Gastroesophageal sphincter (tissue), 4 donors: ENCODE data around the gene PHF23. TPM values are rescaled to one million over a fixed set of nuclear protein-coding genes. Genes with fewer than 3 reads are reported as not detected.

Source experiments
- ATAC-seq: fragments of 150-250 bp; one replicate; pipeline ENCODE4 v1.9.1; 2016; ENCODE audit warnings: mild to moderate bottlenecking, moderate library complexity
- H3K27ac ChIP-seq, 4 donors: fragments of 200-600 bp; sonication (generic) in 3 of 4; 1 replicate in 3 of 4; 2 replicates in 1 of 4; pipeline ENCODE4 v1.5.1; 2016 to 2019
- H3K27me3 ChIP-seq: fragments of 200-600 bp; sonication (generic); one replicate; pipeline ENCODE4 v1.5.1; 2019
- H3K36me3 ChIP-seq, 2 donors: fragments of 200-600 bp; sonication (generic); one replicate each; pipeline ENCODE4 v1.5.1; 2019; ENCODE audit warnings: control low read depth in 1 of 2
- H3K4me1 ChIP-seq, 3 donors: fragments of 200-600 bp; sonication (generic); 1 replicate in 2 of 3; 2 replicates in 1 of 3; pipeline ENCODE4 v1.5.1; 2016 to 2019; ENCODE audit warnings: control low read depth in 2 of 3
- H3K4me3 ChIP-seq, 2 donors: fragments of 200-600 bp; sonication (generic); one replicate each; pipeline ENCODE4 v1.5.1; 2019; ENCODE audit warnings: mild to moderate bottlenecking in 1 of 2, moderate library complexity in 1 of 2
- H3K9me3 ChIP-seq, 3 donors: fragments of 200-600 bp; sonication (generic); one replicate each; pipeline ENCODE4 v1.5.1; 2017 to 2019; ENCODE audit warnings: control low read depth in 2 of 3
- EP300 ChIP-seq: sonication (generic); formaldehyde crosslinking; IDR thresholded peaks from one replicate; pipeline ENCODE4 v1.6.1; 2017; ENCODE audit warnings: antibody characterized with exemption, mild to moderate bottlenecking
- POLR2A ChIP-seq, 2 donors: fragments of 450-650 bp; IDR thresholded peaks; one replicate each; pipeline ENCODE4 v1.6.1; 2017; ENCODE audit warnings: antibody characterized with exemption in 2 of 2, mild to moderate bottlenecking in 2 of 2, moderate library complexity in 1 of 2
- POLR2AphosphoS5 ChIP-seq: sonication (generic); formaldehyde crosslinking; IDR thresholded peaks from one replicate; pipeline ENCODE4 v1.6.1; 2017; ENCODE audit warnings: antibody characterized with exemption
- WGBS, 2 donors: methylation state at CpG; one replicate each; pipeline ENCODE4 v1.1.5; 2018; ENCODE audit warnings: low coverage in 1 of 2; 5-methylcytosine and 5-hydroxymethylcytosine counted together
- total RNA-seq, 4 donors: library from RNA; depleted of rRNA; stranded (reverse); fragments of >200 nt; gene quantifications; one replicate each; pipeline ENCODE4 v1.1.0, GENCODE V29; 2016
- TF ChIP-seq, protein P1 (sequence below), 4 experiments: fragments of 200-600 bp in 2 of 4; fragments of 450-650 bp in 2 of 4; sonication (generic) in 1 of 4; IDR thresholded peaks; one replicate each; pipeline ENCODE4 v1.5.1; 2017 to 2019; ENCODE audit warnings: antibody characterized with exemption in 4 of 4, mild to moderate bottlenecking in 2 of 4, moderate library complexity in 2 of 4

The PHF23 gene
- total RNA-seq, 4 donors from 2014 or later, result 29.4 to 38.2 (median 31.0) TPM

DNA sequence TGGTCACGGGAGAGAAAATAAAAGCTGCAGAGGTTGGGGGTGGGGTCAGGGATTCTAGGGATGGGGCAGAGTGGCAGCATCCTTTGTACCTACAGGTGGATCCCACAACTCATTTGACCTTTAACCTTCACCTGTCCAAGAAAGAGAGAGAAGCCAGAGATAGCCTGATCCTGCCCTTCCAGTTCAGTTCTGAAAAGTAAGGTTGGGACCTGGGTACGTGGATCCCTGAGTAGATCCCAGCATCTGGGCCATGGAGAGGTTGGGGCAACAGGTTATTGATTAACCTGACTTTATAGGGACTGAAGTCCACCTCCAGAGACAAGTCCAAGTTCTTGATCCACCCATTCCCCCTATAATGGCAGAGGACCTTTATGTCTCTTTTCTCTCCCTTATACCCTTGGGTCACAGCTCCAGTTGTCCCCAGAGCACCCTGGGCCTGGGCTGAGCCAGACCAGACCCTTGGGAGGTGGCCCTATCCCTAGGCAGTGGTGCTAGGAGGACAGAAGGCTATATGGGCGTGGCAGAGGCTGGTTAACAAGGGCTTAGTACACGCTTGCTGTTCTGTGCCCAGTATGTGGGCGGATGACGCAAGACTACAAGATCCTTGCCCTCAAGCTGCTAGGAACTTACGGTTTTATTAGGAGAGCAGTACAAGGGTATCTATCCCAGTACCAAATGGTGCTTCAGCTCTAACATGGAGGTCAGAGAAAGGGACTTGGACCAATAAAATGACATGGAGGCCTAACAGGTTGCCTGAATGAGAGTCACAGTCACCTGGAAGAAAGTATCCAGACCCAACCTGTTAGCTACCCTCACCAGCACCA is 19.7 kb upstream of the PHF23 start:
- Histone ChIP-seq H3K4me1 (peaks cover 0 to 34% (median 22%) of the 10 kb centered on the region in 3 donors), H3K9me3 (no peaks in the 10 kb centered on the region), H3K4me3 (no peak overlapping the region), H3K27me3 (peaks cover 39% of the 10 kb centered on the region), H3K36me3 (peaks cover 0 to 56% of the 10 kb centered on the region in 2 donors), H3K27ac (no peak overlapping the region)
- no peak for ATAC-seq
- TF ChIP-seq EP300, result no peak
- TF ChIP-seq, protein P1, sequence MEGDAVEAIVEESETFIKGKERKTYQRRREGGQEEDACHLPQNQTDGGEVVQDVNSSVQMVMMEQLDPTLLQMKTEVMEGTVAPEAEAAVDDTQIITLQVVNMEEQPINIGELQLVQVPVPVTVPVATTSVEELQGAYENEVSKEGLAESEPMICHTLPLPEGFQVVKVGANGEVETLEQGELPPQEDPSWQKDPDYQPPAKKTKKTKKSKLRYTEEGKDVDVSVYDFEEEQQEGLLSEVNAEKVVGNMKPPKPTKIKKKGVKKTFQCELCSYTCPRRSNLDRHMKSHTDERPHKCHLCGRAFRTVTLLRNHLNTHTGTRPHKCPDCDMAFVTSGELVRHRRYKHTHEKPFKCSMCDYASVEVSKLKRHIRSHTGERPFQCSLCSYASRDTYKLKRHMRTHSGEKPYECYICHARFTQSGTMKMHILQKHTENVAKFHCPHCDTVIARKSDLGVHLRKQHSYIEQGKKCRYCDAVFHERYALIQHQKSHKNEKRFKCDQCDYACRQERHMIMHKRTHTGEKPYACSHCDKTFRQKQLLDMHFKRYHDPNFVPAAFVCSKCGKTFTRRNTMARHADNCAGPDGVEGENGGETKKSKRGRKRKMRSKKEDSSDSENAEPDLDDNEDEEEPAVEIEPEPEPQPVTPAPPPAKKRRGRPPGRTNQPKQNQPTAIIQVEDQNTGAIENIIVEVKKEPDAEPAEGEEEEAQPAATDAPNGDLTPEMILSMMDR (IDR thresholded peaks at IDR 0.05), result no peak
- no peak for TF ChIP-seq POLR2A (IDR thresholded peaks at IDR 0.05)
- no peak for TF ChIP-seq POLR2AphosphoS5
- 71 to 80% methylated on average over 1 of the region's 7 CpGs for WGBS, 2 donors

GRCh38 chr17:7256766-7257456 is 17.7 kb upstream of the PHF23 start:
- 66 to 73% methylated on average over 2 to 3 of the region's 8 CpGs for WGBS, 2 donors
- no peak for ATAC-seq

DNA sequence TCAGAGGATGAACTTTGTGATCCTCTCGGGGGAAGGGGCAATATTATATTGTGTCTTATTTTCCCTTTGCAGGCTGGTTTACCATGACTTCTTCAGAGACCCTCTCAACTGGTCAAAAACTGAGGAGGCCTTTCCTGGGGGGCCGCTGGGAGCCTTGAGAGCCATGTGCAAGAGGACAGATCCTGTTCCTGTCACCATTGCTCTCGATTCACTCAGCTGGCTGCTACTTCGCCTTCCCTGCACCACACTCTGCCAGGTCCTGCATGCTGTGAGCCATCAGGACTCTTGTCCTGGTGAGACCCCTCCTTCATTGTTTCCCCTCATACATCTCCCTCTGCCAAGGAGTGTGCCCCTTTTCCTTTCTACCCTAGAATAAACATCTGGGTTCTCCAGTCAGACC is 15.3 kb upstream of the PHF23 start:
- peaks cover 0 to 55% of the 10 kb centered on the region in 2 donors for H3K36me3 ChIP-seq

More at GRCh38 chr17:7256766-7257456, 17.7 kb upstream of the PHF23 start:
- Histone ChIP-seq H3K4me1 (peaks cover 0 to 33% (median 20%) of the 10 kb centered on the region in 3 donors), H3K27me3 (peaks cover 18% of the 10 kb centered on the region), H3K4me3 (no peak overlapping the region), H3K9me3 (no peaks in the 10 kb centered on the region), H3K36me3 (peaks cover 0 to 56% of the 10 kb centered on the region in 2 donors), H3K27ac (no peak overlapping the region)
- TF ChIP-seq POLR2A (IDR thresholded peaks at IDR 0.05) (no peak), EP300 (no peak), POLR2AphosphoS5 (no peak)
- TF ChIP-seq, protein P1 (IDR thresholded peaks at IDR 0.05), result no peak

DNA sequence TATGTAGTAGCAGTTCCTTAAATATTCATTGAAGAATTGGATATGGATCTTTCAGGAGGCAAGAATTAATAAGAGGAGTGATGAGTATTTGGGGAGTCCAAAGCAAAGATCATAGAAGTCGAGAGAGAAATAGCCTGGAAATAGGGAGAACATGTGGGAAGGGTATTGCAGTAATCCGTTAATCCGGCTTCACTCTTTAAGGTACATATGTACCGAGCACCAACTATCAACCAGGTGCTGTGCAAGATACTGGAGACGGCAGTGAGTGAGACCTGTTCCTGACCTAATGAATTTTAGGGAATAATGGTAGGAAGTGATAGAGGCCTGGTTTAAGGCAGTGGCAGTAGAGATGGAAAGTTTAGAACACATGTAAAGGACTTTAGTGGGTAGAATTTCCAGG is 13.8 kb upstream of the PHF23 start:
- H3K27ac ChIP-seq, result peak overlapping the region; percentile 90 to 98 (median 94)
- WGBS, 2 donors, result 67 to 78% methylated on average over 5 of the region's 5 CpGs
- H3K9me3 ChIP-seq, result no peaks in the 10 kb centered on the region
- peaks cover 0 to 41% of the 10 kb centered on the region in 2 donors for H3K36me3 ChIP-seq
- no peaks in the 10 kb centered on the region for H3K27me3 ChIP-seq
- peaks cover 5 to 43% (median 27%) of the 10 kb centered on the region in 3 donors for H3K4me1 ChIP-seq
- no peak for ATAC-seq
- H3K4me3 ChIP-seq, result peak overlapping the region; percentile 79 to 94
- TF ChIP-seq POLR2A (IDR thresholded peaks at IDR 0.05) (no peak), EP300 (no peak), POLR2AphosphoS5 (no peak)
- TF ChIP-seq, protein P1 (IDR thresholded peaks at IDR 0.05), result no peak

More for the DNA sequence above, 15.3 kb upstream of the PHF23 start:
- ATAC-seq, result no peak
- H3K27me3 ChIP-seq, result no peaks in the 10 kb centered on the region
- WGBS, 2 donors, result 62 to 76% methylated on average over 1 to 4 of the region's 4 CpGs
- no peaks in the 10 kb centered on the region for H3K9me3 ChIP-seq
- H3K27ac ChIP-seq, result no peak overlapping the region
- TF ChIP-seq, protein P1 (IDR thresholded peaks at IDR 0.05), result no peak
- TF ChIP-seq EP300 (no peak), POLR2A (IDR thresholded peaks at IDR 0.05) (no peak), POLR2AphosphoS5 (no peak)
- H3K4me1 ChIP-seq, result peaks cover 5 to 29% (median 17%) of the 10 kb centered on the region in 3 donors
- no peak overlapping the region for H3K4me3 ChIP-seq
